GM19240 (cell line): ENCODE data around the gene KY.

Experiments used
- DNase-seq: peaks from one replicate; pipeline ENCODE4 v3.0.0; 2011; ENCODE audit warnings: low spot score; ENCODE audit not compliant: insufficient read length

Gene KY

GRCh38 chr3:134675726-134676256 lies 25.0 kb upstream of the KY start:
- DNase-seq, result no peak

GRCh38 chr3:134672571-134672970 lies 21.7 kb upstream of the KY start:
- no peak for DNase-seq

GRCh38 chr3:134667956-134668355 lies 17.1 kb upstream of the KY start:
- no peak for DNase-seq

- no peak for DNase-seq
Observed at GRCh38 chr3:134667406-134667805, 16.6 kb upstream of the KY start.

GRCh38 chr3:134666885-134667284 lies 16.1 kb upstream of the KY start:
- DNase-seq, result no peak

GRCh38 chr3:134666466-134666865 lies 15.6 kb upstream of the KY start:
- DNase-seq, result no peak

GRCh38 chr3:134666052-134666451 lies 15.2 kb upstream of the KY start:
- no peak for DNase-seq

GRCh38 chr3:134665243-134665642 lies 14.4 kb upstream of the KY start:
- DNase-seq, result no peak

- no peak for DNase-seq
Observed at GRCh38 chr3:134663721-134664456, 13.1 kb upstream of the KY start.

- DNase-seq, result no peak
Observed at GRCh38 chr3:134660046-134660441, 9.2 kb upstream of the KY start.

- DNase-seq, result no peak
Observed at GRCh38 chr3:134659391-134660045, 8.7 kb upstream of the KY start.

- no peak for DNase-seq
Observed at GRCh38 chr3:134658555-134658954, 7.7 kb upstream of the KY start.

GRCh38 chr3:134656211-134656800 lies 5.5 kb upstream of the KY start:
- no peak for DNase-seq

GRCh38 chr3:134655706-134656105 lies 4.9 kb upstream of the KY start:
- no peak for DNase-seq

GRCh38 chr3:134654031-134654430 lies 3.2 kb upstream of the KY start:
- DNase-seq, result no peak

- no peak for DNase-seq
Observed at GRCh38 chr3:134652886-134653630, 2.2 kb upstream of the KY start.

GRCh38 chr3:134652409-134652831 lies 1.6 kb upstream of the KY start:
- no peak for DNase-seq

- DNase-seq, result no peak
Observed at GRCh38 chr3:134651347-134652041, 672 bp upstream of the KY start.

- DNase-seq, result no peak
Observed at GRCh38 chr3:134649106-134649705, 1.6 kb downstream of the KY start.

- DNase-seq, result no peak
Observed at GRCh38 chr3:134647902-134648760, 2.7 kb downstream of the KY start.
